ENCODE data around the gene ZBTB40.

ZBTB40 gene

DNA sequence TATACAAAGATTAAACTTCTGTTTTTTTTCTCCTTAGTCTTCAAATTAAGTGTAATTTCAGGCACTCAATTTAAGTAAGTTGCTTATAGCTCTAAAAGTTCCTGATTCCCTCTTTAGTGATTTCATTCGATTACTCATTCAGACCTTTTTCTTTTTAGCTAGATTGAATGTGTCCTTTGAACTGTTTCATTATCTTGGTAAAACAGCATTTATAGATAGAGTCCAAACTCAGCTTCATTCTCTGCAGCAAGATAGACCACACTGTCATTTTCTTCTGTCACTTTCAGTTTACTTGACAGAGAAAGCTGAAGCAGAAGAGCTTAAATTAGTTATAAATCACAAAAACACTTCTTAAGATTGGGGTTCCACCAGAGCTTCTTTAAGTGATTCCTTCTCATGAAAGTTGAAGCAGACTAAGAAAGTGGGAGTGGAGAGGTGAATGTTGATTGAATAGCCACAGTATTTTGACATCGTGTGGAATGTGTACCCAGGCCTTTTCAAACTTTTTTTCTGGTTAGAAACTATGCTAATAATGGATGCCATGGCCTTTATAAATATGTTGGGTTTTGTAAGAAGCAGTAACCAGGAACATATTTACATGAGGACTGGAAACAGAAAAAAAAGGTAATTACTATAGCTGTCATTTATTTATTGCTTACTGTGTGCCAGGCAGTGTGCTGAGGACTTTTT, 52.2 kb downstream of the ZBTB40 start:
- no peak for DNase-seq (ENCODE audit: low read depth)

DNA sequence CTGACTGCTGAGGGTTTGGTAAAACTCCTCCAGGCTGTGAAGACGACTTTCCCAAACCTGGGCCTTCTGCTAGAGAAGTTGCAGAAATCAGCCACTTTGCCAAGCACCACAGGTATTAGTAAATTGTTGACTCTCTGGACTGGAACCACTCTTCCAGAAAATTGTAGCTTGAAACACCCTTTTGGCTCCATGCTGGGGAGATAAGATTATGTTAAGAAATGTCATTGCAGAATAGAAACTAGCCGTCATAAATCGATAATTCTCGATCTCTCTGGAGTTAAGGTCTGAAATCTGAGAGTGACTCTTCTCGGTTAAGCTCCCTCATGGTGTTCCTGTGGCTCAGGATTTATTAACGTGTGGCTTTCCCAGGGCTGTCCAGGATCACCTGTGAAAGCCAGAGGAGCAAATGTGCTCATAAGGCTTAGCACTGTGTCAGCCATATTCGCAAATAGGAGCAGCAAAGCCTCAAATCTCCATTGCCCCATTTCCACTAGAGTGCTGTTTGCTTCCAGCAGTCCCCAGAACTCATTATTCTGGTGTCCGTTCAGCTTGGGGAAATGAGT, 54.6 kb downstream of the ZBTB40 start:
- DNase-seq (ENCODE audit: low read depth): no peak

DNA sequence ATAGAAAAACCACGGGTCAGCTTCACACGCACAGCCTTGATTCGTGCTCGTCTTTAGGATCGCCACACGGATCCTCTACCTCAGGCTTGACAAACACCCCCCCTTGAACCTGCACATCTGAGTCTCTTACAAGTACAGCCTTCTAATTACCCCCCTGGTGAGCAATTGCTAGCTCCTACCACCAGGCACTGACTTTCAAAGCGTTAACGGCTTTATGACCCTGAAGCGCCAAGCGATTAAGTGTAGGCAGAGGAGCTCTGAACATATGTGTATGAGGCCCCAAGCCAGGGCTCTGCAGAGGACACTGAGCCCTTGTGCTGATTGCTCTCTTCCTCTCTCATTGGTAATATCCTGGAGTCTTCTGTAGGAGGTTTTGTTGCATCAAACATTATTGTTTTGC, 55.9 kb downstream of the ZBTB40 start:
- no peak for DNase-seq (ENCODE audit: low read depth)

DNA sequence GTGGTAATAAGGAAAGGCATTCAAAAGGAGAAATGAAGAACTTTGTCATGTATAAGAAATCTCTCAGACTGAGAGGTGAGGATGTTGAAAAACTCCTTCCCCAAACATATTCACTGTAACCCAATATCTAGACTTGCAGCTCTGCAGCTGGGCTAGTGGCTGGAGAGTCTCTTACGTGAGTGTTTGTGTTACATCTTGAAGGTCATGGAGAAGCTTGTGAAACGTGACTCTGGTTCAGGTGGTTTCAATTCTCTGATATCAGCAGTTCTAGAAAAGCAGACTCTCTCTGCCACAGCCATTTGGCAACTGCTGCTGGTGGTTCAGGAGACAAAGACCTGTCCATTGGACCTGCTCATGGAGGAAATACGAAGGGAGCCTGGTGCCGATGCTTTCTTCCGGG, 56.7 kb downstream of the ZBTB40 start:
- no peak for DNase-seq (ENCODE audit: low read depth)

DNA sequence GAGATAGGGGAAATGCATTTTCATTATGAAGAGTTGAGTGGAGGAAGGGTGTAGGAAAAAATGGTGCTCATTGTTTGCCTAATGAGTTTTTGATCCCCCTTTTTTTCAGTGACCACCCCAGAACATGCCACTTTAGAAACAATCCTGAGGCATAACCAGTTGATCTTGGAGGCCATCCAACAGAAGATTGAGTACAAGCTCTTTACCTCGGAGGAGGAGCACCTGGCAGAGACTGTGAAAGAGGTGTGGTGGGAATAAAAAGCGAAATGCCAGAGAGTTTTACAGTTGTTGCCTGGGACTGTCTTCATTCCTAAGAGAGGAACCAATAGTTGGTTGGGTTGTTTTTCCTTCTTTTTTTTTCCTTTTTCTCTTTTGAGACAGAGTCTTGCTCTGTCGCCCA, 57.3 kb downstream of the ZBTB40 start:
- no peak for DNase-seq (ENCODE audit: low read depth)

DNA sequence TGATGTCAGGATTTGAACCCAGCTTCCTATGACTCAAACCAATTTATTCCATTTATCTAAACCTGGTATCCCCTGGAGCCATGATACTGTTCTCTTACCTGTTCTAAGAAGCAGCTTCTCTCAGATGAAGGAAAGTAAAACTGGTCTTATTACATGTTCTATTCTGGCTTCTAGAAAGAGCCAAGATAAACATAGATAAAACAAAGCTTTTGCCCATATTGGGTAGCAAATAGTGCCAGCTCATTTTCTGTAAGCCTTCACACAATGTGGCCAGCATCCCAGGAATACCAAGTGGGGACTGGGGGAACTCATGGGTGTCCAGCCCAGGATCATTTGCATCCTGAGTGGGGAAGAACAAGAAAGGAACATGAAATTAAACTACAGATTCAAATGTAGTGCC, 58.2 kb downstream of the ZBTB40 start:
- no peak for DNase-seq (ENCODE audit: low read depth)

DNA sequence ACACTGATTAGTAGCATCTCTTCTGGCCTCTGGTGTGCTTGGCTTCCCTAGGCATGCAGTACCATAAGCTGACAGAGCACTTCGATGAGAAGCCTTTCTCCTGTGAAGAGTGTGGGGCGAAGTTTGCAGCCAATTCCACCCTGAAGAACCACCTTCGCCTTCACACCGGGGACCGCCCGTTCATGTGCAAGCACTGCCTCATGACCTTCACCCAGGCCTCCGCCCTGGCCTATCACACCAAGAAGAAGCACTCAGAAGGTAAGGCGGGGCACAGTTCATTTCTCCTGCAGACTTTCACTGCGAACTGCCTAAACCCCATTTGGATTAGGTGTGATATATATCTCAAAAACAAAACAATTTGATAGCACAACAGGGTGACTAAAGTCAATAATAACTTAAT, 61.2 kb downstream of the ZBTB40 start:
- DNase-seq (ENCODE audit: low read depth): no peak

DNA sequence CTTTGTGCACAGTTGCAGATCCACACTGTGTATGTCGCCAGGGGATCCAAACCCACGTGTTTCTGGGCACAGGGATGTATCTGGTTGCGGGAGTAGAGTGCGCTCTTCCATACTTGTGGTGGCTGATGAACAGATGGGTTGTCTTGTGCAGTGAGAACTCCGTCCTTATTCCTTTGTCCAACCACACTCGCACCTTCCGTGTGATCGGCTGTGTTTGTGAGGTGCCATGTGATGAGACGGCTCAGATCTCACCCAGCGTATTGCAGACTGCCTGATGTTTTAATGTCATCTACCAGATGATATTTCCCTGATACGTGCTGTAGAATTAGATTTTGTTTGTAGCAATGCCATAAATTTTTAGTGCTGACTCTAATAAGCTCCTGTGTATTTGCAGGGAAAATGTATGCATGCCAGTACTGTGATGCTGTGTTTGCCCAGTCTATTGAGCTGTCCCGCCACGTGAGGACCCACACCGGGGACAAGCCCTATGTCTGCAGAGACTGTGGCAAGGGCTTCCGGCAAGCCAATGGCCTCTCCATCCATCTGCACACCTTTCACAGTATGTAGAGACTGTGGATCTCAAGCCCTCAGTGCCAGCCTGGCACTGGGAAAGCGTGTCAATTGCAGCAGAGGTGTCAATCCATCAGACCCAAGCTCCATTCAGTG, 65.4 kb downstream of the ZBTB40 start:
- no peak for DNase-seq (ENCODE audit: low read depth)

DNA sequence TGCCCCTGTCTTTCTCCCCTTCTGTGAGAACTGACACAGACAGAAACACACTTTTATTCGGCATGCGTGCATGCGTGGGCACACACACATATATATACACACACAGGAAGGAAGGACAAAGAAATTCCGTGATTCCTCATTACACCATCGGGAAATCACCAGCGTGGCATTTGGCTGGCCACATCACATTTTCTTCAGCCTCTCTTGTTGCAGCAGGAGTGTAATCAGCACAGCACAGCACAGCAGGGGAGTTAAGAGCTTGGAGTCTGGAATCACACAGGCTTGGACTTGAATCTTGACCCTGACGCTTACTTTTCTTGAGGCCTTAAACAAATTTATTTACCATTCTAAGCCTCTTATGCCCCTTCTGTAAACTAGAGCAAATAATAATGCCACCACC, 66.3 kb downstream of the ZBTB40 start:
- DNase-seq (ENCODE audit: low read depth): no peak

DNA sequence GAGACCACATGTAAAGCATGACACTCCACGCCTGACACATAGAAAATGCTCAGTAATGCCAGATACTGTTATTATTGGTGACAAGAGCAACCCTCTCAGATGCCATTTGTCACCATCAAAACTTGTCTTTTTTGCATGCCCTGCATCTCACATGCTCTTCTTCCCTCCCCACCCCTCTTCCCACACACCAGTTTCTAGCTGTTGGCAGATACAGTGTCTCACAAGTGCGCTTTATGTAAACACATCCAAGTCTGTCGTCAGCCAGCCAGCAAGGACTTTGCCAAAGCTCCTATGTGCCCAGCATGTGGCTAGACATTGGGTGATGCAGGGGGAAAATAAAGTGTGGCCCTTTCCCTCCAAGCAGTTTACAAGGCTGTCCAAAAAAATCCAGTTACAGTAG, 66.7 kb downstream of the ZBTB40 start:
- DNase-seq (ENCODE audit: low read depth): no peak

DNA sequence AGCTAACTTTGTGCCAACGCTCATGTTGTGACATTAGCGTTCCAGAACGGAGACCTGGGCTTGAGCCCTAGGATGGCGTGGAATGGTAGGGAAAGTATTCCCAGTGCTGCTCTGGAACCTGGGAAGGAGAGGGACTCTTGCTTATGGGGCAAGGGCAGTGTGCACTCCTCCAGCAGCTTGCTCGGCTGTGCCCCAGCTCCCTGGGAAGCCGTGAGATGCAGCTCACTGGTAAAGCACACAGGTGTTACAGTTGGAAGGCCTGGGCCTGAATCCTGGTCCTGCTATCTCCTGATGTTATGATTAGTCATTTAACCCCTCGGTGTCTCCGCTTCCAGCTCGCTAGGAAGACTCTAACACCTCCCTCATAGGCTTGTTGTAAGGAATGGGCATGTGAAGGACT, 69.2 kb downstream of the ZBTB40 start:
- no peak for DNase-seq (ENCODE audit: low read depth)

DNA sequence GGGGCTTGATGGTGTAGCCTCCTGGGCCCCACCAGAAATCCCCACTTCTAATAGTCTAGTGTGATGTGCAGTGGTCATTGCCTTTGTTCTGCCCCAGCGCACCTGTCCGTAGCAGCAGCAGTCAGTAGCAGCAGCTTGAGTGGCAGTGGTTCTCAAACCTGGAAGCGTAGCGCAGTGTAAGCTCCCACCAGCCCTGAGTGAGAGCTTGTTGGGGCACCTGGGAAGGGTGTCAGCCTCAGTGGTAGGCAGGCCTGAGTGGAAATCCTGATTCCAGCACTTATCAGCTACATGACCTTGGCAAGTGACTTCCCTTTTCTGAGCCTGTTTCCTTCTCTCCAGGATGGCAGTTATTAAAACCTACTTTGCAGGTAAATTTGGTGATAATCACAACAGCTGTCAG, 70.0 kb downstream of the ZBTB40 start:
- DNase-seq (ENCODE audit: low read depth): no peak

DNA sequence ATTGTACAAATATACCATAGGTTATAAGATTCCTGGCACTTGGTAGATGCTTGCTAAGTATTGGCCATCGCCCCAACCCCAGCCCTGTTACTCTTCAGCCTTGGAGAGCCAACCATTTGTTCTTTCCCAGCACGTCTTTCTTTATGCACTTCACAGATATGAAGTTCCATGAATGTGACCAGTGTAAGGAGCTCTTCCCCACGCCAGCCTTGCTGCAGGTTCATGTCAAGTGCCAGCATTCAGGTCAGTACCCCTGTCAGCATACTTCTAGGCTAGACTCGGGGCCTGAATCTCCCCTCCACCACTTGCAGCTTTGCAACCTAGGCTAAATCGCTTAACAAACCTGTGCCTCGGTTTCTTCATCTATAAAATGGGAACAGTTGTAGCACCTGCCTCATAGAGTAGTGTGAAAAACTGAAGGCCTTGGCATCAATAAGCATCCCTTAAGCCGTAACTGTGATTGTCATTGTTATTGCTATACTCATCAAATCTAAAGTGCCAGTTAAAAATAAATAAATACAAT, 70.6 kb downstream of the ZBTB40 start:
- no peak for DNase-seq (ENCODE audit: low read depth)

DNA sequence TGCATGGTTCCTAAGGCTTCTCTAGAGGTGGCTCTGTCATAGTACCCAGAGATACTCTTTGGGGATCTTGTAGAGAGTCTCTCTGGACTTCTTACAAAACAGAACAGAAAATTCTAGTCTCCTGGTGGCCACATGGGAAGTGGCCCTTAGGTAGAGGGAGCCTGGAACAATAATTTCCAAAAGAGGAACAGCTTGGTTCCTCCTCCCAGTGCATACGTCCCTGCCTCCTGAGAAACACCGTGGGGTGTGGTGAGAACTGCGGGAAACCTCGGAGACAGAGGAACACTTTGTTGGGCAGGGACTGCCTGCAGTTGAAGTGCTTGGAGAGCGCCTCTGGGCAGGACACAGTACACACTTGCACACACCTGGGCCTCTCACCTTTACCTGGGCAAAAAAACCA, 72.8 kb downstream of the ZBTB40 start:
- DNase-seq (ENCODE audit: low read depth): no peak

DNA sequence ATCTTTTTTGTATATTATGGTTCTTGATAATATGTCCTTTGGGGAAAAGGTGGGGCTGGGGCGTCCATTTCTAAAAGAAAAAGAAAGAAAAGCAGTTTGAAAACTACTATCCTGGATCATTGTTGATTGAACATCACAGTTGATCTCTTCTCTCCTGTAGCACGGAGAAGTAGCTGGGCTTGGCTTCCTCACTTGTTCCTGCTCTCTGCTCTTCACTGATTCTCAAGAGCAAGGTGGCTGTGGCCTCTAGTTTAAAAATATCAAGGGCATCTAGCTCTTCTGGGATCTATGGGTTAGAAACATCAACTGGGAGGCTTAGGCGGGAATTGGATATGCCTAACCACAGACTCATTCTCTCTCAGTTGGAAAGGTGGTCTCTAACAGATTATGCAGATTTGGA, 73.6 kb downstream of the ZBTB40 start:
- no peak for DNase-seq (ENCODE audit: low read depth)

DNA sequence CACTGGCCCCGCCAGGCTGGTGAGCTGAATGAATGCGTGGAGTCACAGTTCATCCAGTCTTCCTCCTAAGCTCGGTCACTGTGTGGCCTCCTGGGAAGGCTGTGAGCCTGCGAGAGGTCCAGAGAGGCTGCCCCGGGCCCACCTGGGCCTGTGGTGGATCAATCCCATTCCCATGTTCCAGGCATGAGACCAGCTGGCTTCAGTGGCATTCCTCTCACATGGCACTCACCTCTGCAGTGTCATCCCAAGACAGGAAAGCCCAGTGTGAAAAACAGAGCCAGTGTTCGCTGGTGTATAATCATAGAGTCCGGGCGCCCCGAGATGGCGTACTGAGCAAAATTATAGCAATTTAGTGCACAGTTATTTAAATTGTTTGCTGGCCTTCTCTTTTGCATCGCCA, 74.0 kb downstream of the ZBTB40 start:
- no peak for DNase-seq (ENCODE audit: low read depth)

DNA sequence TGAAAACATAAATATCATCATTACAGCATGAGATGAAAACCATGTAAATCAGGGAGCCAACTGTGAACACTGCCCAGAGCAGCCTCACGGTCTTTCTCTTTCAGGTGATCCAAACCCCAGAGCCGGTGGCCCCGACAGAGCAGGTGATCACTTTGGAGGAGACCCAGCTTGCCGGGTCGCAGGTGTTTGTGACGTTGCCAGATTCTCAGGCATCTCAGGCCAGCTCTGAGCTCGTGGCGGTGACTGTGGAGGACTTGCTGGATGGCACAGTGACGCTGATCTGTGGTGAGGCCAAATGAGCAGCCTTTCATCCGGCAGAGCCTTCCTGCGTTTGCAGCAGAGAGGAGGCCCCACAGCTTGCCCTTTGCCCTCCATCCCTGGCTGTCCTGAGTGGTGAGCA, 74.4 kb downstream of the ZBTB40 start:
- no peak for DNase-seq (ENCODE audit: low read depth)

DNA sequence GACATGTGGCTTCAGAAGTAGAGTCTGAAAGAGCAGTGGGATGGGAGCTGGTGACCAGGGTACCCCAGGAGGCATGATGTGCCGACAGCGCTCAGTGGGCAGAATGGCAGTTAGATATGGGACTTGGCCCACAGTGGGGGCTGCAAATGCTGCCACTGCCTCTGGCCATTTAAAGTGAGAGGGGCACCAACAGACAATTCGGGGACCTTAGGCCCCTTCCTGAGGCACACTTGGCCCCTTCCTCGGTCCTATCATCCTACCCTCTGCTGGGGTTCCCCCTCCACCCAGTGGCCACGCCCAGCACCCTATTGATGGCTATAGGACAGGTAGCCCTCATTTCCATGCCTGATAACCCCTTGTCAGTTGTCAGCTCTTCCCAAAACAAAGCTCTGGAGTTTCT, 75.0 kb downstream of the ZBTB40 start:
- no peak for DNase-seq (ENCODE audit: low read depth)

DNA sequence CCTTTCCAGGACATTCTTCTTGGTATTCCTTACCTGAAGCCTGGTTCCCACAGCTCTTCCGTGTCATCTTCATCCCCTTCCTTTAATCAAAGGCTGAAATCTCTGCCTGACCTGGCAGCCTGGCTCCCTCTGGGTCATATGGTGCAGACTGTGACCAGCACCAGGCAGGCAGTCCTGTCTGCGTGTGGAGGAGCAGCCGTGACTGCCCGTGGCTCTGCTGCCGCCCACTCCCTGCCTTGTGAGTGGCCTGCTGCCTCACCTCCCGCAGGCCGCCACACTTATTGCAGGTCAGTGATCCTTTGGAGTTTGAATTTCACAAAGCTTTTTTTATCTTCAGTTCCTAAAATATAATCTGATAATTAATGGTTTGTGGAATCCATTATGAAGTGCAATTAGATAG, 75.5 kb downstream of the ZBTB40 start:
- DNase-seq (ENCODE audit: low read depth): no peak

DNA sequence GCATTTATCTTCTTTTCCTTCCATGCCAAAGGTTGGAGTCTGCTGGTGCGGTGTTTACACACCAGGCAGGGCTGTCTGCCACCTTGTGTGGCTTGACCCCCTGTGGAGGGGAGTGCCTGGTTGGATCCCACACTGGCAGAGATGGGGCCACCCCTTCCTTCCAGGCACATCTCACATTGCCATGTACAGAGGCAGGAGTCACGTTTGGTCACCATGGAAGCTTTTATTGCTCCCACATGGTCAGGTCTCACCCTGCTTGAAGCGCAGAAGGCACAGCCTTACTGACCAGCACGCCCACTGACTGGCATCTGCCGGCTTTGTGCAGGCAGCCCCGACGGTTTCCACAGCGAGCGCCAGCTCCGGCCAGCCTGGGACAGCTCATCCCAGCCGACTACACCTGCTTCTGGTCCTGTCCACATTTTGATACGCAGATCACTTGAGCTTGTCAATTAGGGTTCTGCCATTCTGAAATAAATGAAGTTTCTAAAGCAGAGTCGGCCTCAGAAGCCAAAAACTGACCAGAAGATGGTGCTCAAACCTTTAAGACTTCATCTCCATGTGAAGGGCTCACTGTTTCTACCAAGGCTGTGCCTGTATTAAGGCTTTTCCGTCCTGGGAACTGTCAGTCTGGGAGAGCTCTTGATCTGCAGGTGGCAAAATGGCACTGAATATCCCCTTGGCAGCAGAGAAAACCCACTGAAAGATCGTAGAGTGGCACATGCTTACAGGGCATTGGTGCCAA, 76.1 kb downstream of the ZBTB40 start:
- DNase-seq (ENCODE audit: low read depth): no peak

DNA sequence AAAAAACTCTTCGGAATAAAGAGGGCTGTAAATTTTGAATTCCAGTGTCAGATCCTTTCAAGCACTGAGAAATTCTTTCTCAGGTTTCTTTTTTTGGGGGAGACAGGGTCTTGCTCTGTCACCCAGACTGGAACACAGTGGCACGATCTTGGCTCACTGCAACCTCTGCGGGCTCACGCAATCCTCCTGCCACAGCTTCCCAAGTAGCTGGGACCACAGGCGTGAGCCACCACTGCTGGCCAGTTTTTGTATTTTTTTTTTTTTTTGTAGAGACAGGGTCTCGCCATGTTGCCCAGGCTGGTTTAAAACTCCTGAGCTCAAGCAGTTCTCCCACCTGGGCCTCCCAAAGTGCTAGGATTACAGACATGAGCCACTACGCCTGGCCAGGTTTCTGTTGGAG, 76.8 kb downstream of the ZBTB40 start:
- DNase-seq (ENCODE audit: low read depth): no peak

DNA sequence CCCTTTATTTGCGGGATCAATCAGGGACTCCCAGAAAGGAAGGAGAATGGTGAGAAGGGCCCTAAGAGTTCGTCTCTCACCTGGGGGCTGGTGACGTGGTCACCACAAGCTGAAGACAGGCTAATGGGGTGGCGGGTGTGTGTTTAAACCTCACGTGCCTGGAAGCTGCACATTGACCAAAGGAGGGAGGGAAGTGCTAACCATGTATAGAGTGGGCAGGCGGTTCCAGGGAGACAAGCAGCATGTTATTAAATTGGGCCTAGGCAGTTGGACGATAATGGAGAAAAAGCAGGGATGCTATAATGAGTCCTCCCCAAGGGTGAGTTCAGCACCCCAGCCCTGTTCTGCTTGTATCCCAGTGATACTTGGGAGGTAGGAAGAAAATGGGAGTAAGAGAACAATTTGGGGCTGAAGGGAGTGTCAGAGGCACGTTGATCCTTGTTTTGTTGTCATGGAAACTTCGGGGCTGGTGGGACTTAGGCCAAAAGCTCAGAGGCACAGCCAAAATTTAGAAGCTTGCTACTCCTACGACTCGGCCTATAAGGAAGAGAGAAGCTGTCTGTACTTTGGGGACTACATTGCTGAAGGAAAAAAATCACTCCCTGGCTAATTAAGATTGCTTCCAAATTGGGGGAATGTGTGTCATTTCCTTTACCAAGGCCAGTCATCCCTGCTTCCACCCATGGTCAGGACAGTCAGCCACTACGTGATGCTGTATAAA, 78.4 kb downstream of the ZBTB40 start:
- DNase-seq (ENCODE audit: low read depth): peak; percentile 26

Measured in fibroblast of the conjunctiva (primary cell).